ENCODE data around the gene ETFBKMT. TPM values are rescaled to one million over a fixed set of nuclear protein-coding genes. Genes with fewer than 3 reads are reported as not detected.

ETFBKMT gene
- total RNA-seq, 3 donors from 2014 or later: 0.21 to 0.54 (median 0.38) TPM

- Mint-ChIP-seq H3K36me3 (ENCODE audit: insufficient read depth) (peaks cover 52% of the 10 kb centered on the region), H3K9me3 (peaks cover 16% of the 10 kb centered on the region), H3K4me3 (no peak overlapping the region), H3K27me3 (ENCODE audit: low read depth) (no peaks in the 10 kb centered on the region), H3K4me1 (ENCODE audit: low read depth) (peaks cover 50% of the 10 kb centered on the region)
- ATAC-seq (no peak), DNase-seq (no peak)
Measured at GRCh38 chr12:31722580-31722979, 63.1 kb downstream of the ETFBKMT start.

Other genes with a start within 250 kb of the ETFBKMT start
- gene DENND5B, start 68.6 kb upstream of the ETFBKMT start, total RNA-seq: under 1 TPM; 0.10 to 0.33 (median 0.29) TPM
- 1 to 10 TPM; 3.4 to 4.7 (median 3.8) TPM for gene AMN1, start 69.3 kb downstream of the ETFBKMT start, total RNA-seq